Ureter (tissue), 1 donor: ENCODE measurements around the gene PTCSC3. TPM values are rescaled to one million over a fixed set of nuclear protein-coding genes. Genes with fewer than 3 reads are reported as not detected.

Experiments
- DNase-seq: peaks from one replicate; pipeline ENCODE4 v3.0.0-alpha.2; 2020; ENCODE audit warnings: low spot score
- total RNA-seq: library from RNA; stranded (reverse); gene quantifications from one replicate; pipeline ENCODE4 v1.2.4, GENCODE V29; 2023
- donor health status: DM: yes; HTN: yes; CAD: no.

PTCSC3 gene
- not detected for total RNA-seq

DNA sequence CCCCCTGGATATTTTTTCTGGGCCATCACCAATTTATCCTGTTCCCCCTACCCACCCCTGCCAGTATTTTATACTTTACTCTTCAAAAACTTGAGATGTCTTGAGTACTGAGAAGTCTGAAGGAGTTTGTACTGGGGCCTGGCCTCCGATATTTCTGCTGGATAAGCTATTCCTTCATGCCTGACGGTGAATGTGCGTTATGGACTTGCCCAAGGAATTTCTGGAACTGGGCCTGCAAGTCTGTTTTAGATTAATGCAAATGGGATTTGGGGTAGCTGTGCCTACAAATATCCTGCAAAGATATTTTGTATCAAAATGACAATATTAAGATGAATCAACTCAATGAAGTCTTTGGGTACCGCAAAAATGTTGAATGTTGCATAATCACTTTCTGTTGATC lies at the start of gene PTCSC3:
Gene PTCSC3, minus strand, starts transcription at position 199 of the 400 bp plus-strand sequence.
- DNase-seq, result no peak

DNA sequence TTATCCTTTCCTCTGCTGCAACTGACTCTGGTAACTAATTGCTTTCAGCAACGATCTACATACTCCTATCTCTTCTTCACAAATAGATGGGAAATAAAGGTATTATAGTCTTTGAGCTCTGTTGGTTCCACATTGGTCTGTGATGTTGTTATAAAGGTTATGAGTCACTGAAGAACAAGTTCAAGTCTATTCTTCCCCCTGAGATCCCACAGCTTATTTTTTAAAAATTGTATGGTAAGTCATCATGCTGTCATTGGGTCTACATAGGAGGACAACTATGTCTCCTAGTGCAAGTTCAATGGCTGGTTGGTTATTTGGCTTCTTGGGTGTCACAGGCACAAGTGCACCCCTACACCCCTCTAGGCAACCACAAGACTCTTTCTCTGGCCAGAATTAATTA lies 49.6 kb upstream of the PTCSC3 start:
- no peak for DNase-seq

DNA sequence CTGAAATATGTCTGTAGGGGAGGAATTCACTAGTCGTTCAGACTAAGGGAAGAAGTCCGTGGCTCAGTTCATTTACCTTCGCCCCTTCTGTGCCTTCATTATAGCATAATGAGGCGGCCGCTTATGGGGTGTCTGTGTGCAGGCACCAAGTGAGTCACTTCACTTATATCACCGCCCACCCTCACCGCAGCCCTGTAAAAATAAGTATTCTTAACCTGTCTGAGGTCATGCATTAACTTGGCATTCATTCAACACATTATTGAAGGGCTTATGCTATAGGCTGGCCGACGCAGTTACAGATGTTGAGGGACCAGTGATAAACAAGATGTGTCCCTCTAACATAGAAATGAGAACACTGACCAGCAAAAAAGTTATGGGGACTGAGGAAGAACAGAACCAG lies 47.7 kb upstream of the PTCSC3 start:
- DNase-seq, result no peak

GRCh38 chr14:36223558-36223957 lies 47.0 kb upstream of the PTCSC3 start:
- no peak for DNase-seq

DNA sequence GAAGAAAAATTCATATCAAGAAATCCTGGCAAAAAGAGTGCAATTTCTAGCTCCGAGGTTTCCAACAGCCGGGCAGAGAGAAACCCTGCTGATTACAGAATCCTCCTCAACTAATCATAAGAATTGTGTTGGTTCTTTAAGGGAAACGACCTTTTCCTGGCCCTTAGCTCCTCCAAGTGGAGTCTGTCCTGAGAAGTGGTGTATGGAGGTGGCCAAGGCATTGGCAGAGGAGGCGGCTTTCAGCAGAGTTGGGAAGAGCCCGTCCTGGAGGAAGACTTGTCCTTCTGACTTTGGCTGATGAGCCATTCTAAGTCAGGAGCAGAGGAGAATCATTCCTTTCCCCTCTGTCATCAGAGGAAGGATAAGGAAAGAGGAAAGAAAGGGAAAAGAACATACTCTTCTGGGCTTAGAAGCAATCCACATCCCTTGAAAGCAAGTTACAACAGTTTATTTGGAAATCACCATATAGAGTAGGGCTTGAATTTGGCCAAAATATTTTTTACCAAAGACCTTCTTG lies 46.5 kb upstream of the PTCSC3 start:
- no peak for DNase-seq

DNA sequence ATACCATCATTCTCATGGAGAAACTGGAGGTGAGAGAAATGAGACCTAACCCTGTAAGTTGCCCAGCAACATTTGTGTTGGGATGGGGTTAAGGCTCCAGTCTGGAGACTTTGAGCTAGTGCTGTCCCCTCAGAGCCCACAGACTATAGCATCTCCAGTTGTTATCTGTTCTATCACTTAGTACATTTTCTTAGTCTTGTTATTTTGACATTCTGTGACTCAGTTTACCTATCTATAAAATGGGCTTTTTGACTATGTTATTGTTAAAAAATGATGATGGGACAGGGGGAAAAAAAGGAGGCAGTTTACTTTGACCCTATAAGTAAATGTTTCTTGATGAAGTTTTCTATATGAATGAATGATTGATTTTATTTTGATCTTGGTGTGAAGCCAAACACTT lies 45.8 kb upstream of the PTCSC3 start:
- DNase-seq, result no peak

DNA sequence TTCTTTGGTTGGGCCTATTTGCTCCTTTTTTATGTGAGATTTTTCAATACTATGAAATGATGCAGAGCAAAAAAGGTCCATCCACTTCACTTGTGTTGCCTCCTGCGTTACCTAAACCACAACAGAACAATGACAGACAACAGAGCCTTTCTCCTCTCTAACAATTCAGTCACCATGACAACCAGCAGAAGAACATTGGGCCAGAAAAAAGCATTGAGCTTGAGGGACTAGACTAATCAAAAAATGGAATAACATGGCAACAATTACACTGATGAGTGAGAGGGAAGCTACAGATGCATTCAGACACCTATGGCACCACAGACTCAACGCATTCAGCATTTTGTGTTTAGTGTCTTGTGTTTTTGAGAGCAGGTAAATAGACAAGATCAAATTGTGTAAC lies 44.6 kb upstream of the PTCSC3 start:
- DNase-seq, result no peak

GRCh38 chr14:36217732-36218131 lies 41.2 kb upstream of the PTCSC3 start:
- no peak for DNase-seq

- DNase-seq, result no peak
These were observed 40.5 kb upstream of the PTCSC3 start for GRCh38 chr14:36217027-36217426.

DNA sequence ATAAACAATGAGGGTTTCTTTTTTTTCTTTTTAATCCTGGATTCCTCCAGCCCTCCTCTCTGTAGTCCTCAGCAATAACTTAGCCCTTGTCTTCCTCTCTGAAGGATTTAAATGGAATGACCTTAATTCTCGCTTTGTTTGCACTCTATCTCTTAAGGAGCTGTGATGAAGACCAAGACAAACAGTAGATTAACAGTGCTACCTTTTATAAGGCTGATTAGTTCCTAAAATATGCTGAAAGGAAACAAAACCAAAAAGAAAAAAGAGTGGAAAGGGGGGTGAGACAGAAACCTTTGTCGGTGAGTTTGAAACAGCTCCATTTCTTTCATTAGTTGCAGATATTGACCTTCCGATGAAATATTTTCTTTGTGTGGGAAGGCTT lies 38.7 kb upstream of the PTCSC3 start:
- DNase-seq, result no peak

GRCh38 chr14:36214476-36215216 lies 38.1 kb upstream of the PTCSC3 start:
- no peak for DNase-seq

DNA sequence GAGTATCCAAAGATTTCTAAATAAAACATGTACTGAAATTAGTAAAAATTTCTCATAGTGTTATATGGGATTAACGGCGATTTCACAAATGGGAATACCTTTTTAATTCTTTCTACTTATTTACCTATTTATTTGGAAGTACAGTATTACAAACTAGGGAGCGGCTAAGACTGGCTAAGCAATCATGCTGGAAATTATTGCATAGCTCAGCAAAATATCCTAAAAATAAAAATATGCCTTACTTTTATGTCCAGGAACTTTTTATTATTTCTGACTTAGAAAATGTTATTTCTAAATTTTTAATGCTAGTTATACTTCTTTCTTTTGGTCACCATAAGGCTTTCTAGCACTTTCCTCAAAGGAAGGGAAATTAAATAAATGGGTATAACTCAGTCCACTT lies 36.5 kb upstream of the PTCSC3 start:
- DNase-seq, result no peak

DNA sequence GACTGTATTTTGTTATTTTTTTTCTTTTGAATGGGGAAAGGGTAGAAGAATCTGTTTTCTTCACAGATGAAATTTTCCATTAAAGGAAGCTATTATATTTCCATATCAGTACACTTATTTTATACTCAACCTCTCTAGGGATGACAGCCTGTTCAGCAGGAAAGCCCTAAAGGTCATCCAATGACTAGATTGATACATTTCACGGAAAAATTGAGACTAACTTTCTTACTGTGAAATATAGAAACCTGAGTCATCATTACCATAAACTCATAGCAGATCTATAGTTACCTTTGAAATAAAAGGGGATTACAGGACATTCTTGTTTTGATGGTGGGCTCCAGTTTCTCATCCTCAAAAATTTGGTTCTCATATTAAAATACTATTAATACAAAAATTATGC lies 36.1 kb upstream of the PTCSC3 start:
- DNase-seq, result no peak

- DNase-seq, result no peak
These were observed 32.3 kb upstream of the PTCSC3 start for GRCh38 chr14:36208690-36209278.

- DNase-seq, result no peak
These were observed 31.0 kb upstream of the PTCSC3 start for GRCh38 chr14:36207500-36207899.

GRCh38 chr14:36204461-36205073 lies 28.0 kb upstream of the PTCSC3 start:
- DNase-seq, result no peak

- no peak for DNase-seq
These were observed 21.9 kb upstream of the PTCSC3 start for GRCh38 chr14:36198378-36198777.

DNA sequence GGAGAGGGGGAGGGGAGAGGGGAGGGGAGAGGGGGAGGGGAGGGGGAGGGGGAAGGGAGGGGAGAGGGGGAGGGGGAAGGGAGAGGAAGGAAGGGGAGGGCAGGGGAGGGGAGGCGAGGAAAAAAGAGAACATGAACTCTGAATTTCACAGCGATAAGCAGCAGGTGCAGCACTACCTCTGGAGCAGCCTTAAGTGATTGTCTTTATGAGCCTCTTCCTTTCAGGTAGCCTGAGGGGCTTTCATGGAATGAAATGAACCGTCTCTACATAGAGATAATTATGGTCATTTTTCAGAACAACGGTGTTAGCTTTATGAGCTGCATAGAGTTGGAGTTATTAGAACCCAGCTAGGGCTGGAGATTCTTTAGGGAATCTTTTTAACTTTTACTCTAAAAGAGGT lies 18.1 kb upstream of the PTCSC3 start:
- no peak for DNase-seq

- no peak for DNase-seq
These were observed 16.0 kb upstream of the PTCSC3 start for GRCh38 chr14:36192530-36192929.

- no peak for DNase-seq
These were observed 6.9 kb upstream of the PTCSC3 start for GRCh38 chr14:36183402-36183801.

DNA sequence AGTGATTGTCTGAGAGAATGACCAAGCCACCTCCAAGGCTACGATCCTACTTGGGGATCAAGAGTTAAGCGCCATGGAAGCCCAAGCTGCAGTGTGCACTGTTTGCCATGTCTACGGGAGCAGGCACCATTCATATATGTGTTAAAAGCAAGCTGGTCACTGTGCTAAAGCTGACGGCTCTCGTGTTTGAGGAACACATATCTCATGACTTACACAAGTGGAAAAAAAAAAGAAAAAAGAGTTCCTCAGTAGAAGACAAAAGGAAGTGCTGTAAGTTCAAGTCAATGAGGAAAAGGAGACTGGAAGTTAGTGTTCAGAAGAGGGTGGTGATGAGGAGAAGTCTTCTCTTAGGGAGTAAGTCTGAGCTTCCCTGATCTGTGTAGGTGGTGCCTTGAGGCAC lies 4.9 kb upstream of the PTCSC3 start:
- no peak for DNase-seq

- DNase-seq, result no peak
These were observed 967 bp upstream of the PTCSC3 start for GRCh38 chr14:36177489-36177888.

DNA sequence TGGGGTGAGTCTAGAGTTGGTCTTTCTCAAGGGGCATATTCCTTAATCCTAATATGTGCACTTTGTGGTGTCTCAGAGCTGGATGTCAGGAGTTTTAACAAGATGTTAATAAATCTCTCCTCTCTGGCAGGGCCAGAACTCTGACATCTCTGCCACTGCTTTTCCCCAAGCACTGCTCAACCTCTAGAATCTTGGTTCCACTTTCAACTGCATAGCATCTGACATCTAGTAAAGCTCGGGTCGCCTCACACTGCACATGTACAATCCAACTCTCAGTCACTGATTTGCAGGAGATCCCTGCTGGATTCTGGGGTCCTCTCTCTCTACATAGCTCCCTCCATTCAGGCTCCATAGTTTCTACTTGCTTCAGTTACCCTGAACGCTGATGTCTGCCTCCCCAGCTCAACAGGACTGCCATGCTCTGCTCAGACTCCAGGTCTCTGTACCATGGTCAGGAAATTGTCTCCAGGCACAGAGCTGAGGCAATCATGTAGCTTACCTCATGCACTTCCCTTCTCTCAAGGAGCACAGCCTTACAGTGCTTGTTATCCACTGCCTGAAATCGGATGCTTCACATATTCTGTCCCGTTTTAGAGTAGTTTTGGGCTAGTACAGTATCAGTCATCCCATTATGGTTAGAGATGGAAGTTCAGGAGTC lies 1.6 kb downstream of the PTCSC3 start:
- DNase-seq, result no peak
